Bronchial epithelial cell (primary cell): ENCODE results near the gene STN1. TPM values are rescaled to one million over a fixed set of nuclear protein-coding genes. Genes with fewer than 3 reads are reported as not detected.
A peak's percentile ranks its signal among the peaks of the same experiment; 100 is the strongest.

ENCODE experiments used
- DNase-seq: peaks from one replicate; pipeline ENCODE4 v3.0.0-alpha.2; 2010; ENCODE audit warnings: low read depth
- FAIRE-seq: peaks from 2 replicates; lab custom pipeline; 2011; peaks lifted over from hg19 to GRCh38; lab: Jason Lieb, UNC
- H3K27me3 ChIP-seq: 2 replicates; pipeline ENCODE4 v1.5.1; 2011; ENCODE audit warnings: low read length; ENCODE audit not compliant: control insufficient read depth, insufficient read depth
- H3K36me3 ChIP-seq: 2 replicates; pipeline ENCODE4 v1.5.1; 2011; ENCODE audit warnings: low read length; ENCODE audit not compliant: control insufficient read depth, insufficient read depth
- H3K4me3 ChIP-seq: 2 replicates; pipeline ENCODE4 v1.5.1; 2011; ENCODE audit warnings: mild to moderate bottlenecking, low read depth, low read length, control low read depth
- CTCF ChIP-seq: IDR thresholded peaks from 2 replicates; pipeline ENCODE4 v1.5.1; 2011; ENCODE audit warnings: mild to moderate bottlenecking, moderate library complexity, low read length, control low read depth, inconsistent platforms; ENCODE audit not compliant: insufficient read depth, severe bottlenecking
- total RNA-seq: library from RNA; depleted of rRNA; stranded (reverse); fragments of >200 nt; gene quantifications from 2 replicates; pipeline ENCODE4 v1.2.1, GENCODE V29; 2014

Gene STN1
- total RNA-seq, 1 donor from 2014 or later, result 67.7 TPM

GRCh38 chr10:103877861-103878260 is 40.1 kb downstream of the STN1 start:
- peaks cover 1% of the 10 kb centered on the region for H3K36me3 ChIP-seq
- TF ChIP-seq CTCF, result no peak
- no peak overlapping the region for H3K4me3 ChIP-seq
- DNase-seq, result no peak
- no peak for FAIRE-seq
- H3K27me3 ChIP-seq, result no peaks in the 10 kb centered on the region

GRCh38 chr10:103876155-103876554 is 41.8 kb downstream of the STN1 start:
- no peak for TF ChIP-seq CTCF
- Histone ChIP-seq H3K27me3 (no peaks in the 10 kb centered on the region), H3K4me3 (no peak overlapping the region), H3K36me3 (peaks cover 1% of the 10 kb centered on the region)
- no peak for DNase-seq
- FAIRE-seq, result no peak

- no peak for TF ChIP-seq CTCF
- no peaks in the 10 kb centered on the region for H3K27me3 ChIP-seq
- FAIRE-seq (no peak), DNase-seq (no peak)
- no peak overlapping the region for H3K4me3 ChIP-seq
- peaks cover under 1% of the 10 kb centered on the region for H3K36me3 ChIP-seq
Observed at GRCh38 chr10:103874730-103875129, 43.3 kb downstream of the STN1 start.

GRCh38 chr10:103872137-103872931 is 45.6 kb downstream of the STN1 start:
- no peak for TF ChIP-seq CTCF
- H3K27me3 ChIP-seq, result no peaks in the 10 kb centered on the region
- peak; percentile 99 for DNase-seq
- no peak overlapping the region for H3K4me3 ChIP-seq
- peak; percentile 98 for FAIRE-seq
- H3K36me3 ChIP-seq, result no peaks in the 10 kb centered on the region

- FAIRE-seq, result no peak
- no peaks in the 10 kb centered on the region for H3K27me3 ChIP-seq
Observed at GRCh38 chr10:103871006-103871405, 47.0 kb downstream of the STN1 start.

More at GRCh38 chr10:103871006-103871405, 47.0 kb downstream of the STN1 start:
- no peaks in the 10 kb centered on the region for H3K36me3 ChIP-seq
- H3K4me3 ChIP-seq, result no peak overlapping the region
- peak; percentile 34 for DNase-seq
- no peak for TF ChIP-seq CTCF
